Erythroblast (primary cell): ENCODE measurements around the gene CAMK2A.

Experiments
- GATA1 ChIP-seq: IDR thresholded peaks from 2 replicates; pipeline ENCODE4 v1.6.1; 2011; ENCODE audit warnings: low read depth, mild to moderate bottlenecking, control low read depth, low read length, moderate library complexity
- POLR2A ChIP-seq: IDR thresholded peaks from 2 replicates; pipeline ENCODE4 v1.6.1; 2011; ENCODE audit warnings: mild to moderate bottlenecking, low read length

DNA sequence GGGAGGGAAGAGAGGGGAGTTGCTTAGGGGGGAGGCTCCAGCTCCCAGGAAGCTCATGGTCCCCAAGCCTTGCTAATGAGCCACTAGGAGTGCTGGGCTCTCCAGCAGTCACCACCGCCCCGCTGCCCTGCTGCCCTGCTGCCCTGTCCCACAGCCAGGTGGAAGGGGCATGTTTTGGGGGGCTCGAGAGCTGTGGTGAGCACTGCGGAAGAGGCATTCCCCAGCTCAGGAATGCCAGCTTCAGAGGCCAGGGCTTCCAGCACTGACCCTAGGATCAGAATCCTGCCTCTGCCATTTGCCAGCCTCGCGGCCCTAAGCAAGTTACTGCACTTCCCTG lies 82.8 kb downstream of the CAMK2A start:
- no peak for TF ChIP-seq POLR2A
- TF ChIP-seq GATA1 = no peak
